ENCODE results near the gene SLC66A2. TPM values are rescaled to one million over a fixed set of nuclear protein-coding genes. Genes with fewer than 3 reads are reported as not detected.

SLC66A2 gene
- total RNA-seq, 1 donor: 35.8 TPM

DNA sequence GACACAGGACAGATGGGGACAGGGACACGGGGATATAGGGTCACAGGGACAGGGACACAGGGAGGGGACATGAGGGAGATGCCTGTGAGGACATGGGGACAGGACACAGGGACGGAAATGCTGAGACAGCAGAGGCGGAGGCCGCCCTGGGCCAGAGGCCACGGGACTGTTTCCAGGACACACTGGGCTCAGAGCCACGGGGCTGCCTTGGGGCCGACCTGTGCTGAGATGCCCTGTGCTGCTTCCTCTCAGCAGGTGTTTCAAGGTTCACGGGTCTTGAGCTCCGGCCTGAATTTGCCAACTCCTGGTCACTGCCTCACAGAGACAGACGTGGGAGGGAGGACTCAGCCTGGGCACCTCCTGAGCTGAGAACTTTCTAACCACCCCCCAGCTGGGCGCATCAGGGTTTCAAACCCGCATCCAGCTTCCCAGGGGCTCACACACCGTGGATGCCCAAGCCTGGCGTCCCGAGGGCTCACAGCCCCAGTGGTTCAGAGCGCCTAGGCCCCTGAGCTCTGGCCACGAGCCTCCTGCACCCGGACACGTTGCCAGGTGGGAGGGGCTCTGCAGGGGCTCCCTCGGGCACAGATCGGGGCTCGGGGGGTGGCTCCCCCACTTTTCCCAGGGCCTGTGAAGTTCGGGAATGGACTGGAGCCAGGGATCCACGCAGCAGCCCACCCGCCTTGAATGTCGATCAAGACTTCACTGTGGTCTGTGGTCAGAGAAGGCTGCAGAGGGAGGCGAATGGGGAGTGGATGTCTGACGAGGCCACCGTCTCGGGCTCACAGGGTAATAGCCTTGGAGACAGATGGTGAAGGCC, 64.1 kb downstream of the SLC66A2 start:
- H3K79me2 ChIP-seq (ENCODE audit: insufficient read depth, low read length): no peaks in the 10 kb centered on the region
- peak; percentile 86 for DNase-seq (ENCODE audit: insufficient read length, low spot score, missing footprints)
- no peak overlapping the region for H3K27ac ChIP-seq (ENCODE audit: low read depth, low read length)
- no peak overlapping the region for H2AFZ ChIP-seq (ENCODE audit: low read length)
- TF ChIP-seq, protein P1, sequence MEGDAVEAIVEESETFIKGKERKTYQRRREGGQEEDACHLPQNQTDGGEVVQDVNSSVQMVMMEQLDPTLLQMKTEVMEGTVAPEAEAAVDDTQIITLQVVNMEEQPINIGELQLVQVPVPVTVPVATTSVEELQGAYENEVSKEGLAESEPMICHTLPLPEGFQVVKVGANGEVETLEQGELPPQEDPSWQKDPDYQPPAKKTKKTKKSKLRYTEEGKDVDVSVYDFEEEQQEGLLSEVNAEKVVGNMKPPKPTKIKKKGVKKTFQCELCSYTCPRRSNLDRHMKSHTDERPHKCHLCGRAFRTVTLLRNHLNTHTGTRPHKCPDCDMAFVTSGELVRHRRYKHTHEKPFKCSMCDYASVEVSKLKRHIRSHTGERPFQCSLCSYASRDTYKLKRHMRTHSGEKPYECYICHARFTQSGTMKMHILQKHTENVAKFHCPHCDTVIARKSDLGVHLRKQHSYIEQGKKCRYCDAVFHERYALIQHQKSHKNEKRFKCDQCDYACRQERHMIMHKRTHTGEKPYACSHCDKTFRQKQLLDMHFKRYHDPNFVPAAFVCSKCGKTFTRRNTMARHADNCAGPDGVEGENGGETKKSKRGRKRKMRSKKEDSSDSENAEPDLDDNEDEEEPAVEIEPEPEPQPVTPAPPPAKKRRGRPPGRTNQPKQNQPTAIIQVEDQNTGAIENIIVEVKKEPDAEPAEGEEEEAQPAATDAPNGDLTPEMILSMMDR (IDR thresholded peaks at IDR 0.05; ENCODE audit: extremely low read depth, low read depth, low read length): no peak
- H3K9me3 ChIP-seq (ENCODE audit: low read depth, low read length): peaks cover 7% of the 10 kb centered on the region
- no peak overlapping the region for H3K4me3 ChIP-seq (ENCODE audit: insufficient read depth, low read length)
- H4K20me1 ChIP-seq (ENCODE audit: insufficient read depth, low read length): no peaks in the 10 kb centered on the region
- H3K4me1 ChIP-seq (ENCODE audit: insufficient read depth, low read length): no peaks in the 10 kb centered on the region
- no peaks in the 10 kb centered on the region for H3K36me3 ChIP-seq (ENCODE audit: insufficient read depth, low read length)
- no peaks in the 10 kb centered on the region for H3K27me3 ChIP-seq (ENCODE audit: insufficient read depth, low read length)
- no peak overlapping the region for H3K4me2 ChIP-seq (ENCODE audit: insufficient read depth, low read length)

DNA sequence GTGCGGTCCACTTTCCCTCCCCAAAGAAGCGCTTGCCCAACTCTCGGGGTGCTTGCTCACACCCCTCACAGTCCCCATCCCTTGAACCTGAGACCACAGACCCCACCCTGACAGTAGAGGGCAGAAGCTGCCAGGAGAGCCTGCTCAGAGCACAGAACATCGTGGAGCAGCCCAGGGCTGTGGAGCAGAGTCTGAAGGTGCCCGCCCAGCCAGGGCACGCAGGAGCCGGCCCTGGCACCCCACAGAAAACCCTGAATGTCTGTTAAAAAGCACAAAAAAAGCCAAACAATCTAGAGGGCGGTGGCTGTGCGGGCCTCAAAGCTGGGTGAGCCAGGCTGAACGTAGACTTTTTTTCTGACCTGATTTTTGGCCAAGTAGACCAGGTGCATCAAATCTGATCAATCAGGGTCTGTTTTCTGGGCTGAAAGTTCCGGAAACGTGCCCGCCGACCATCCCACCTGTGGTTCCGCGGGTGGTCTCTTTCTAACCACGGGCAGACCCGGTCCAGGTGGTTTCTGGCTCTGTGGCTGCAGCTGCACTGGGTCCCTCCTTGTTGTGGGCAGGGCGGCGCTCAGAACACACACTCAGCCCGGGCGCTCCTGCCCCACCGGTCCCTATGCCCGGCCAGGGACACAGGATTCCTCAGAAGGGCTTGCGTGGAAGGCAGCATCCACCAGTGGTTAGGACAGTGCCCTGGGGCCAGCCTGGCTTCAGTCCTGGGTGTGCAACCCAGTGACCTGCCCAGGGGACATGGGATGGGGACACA, 66.3 kb downstream of the SLC66A2 start:
- Histone ChIP-seq H3K27me3 (ENCODE audit: insufficient read depth, low read length) (no peaks in the 10 kb centered on the region), H3K79me2 (ENCODE audit: insufficient read depth, low read length) (no peaks in the 10 kb centered on the region), H3K27ac (ENCODE audit: low read depth, low read length) (no peak overlapping the region), H2AFZ (ENCODE audit: low read length) (no peak overlapping the region), H3K4me3 (ENCODE audit: insufficient read depth, low read length) (no peak overlapping the region), H3K4me1 (ENCODE audit: insufficient read depth, low read length) (no peaks in the 10 kb centered on the region), H4K20me1 (ENCODE audit: insufficient read depth, low read length) (no peaks in the 10 kb centered on the region), H3K4me2 (ENCODE audit: insufficient read depth, low read length) (no peak overlapping the region), H3K9me3 (ENCODE audit: low read depth, low read length) (peaks cover 3% of the 10 kb centered on the region), H3K36me3 (ENCODE audit: insufficient read depth, low read length) (no peaks in the 10 kb centered on the region)
- no peak for DNase-seq (ENCODE audit: insufficient read length, low spot score, missing footprints)
- TF ChIP-seq, protein P1 (IDR thresholded peaks at IDR 0.05; ENCODE audit: extremely low read depth, low read depth, low read length): no peak

DNA sequence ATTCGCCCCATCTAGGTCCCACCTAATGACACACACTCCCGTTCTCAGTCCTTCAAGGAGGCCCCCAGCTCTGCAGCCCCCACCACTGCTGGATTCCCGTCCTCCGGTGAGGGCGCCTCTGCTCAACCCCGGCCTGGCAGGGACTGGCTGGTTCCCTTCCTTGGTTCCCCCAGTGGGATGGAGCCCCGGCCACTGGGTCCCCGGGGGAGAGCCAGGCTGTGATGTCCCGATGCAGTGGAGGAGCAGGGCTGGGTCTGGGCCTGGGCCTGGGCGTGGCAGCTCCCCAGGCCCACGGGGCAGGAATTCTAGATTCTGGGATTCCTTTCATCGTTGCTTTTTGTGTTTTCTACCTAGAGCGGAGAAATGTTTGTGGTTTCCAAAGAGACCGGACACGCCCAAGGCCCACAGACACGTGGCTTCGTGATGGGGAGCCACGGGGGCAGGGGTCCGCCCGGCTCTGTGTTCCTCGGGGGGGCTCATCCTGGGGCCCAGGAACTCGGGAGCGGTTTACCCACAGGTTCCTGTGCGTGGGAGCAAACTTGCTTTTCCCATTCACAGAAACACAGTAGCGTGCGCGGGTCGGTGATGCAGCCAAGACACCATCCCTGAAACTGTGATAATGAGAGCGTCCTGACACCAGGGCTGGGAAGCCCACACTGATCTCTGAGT, 67.0 kb downstream of the SLC66A2 start:
- DNase-seq (ENCODE audit: insufficient read length, low spot score, missing footprints): peak; percentile 65
- no peaks in the 10 kb centered on the region for H3K79me2 ChIP-seq (ENCODE audit: insufficient read depth, low read length)
- H3K4me1 ChIP-seq (ENCODE audit: insufficient read depth, low read length): no peaks in the 10 kb centered on the region
- no peak overlapping the region for H3K27ac ChIP-seq (ENCODE audit: low read depth, low read length)
- H3K4me2 ChIP-seq (ENCODE audit: insufficient read depth, low read length): no peak overlapping the region
- H3K36me3 ChIP-seq (ENCODE audit: insufficient read depth, low read length): no peaks in the 10 kb centered on the region
- TF ChIP-seq, protein P1 (IDR thresholded peaks at IDR 0.05; ENCODE audit: extremely low read depth, low read depth, low read length): no peak
- no peaks in the 10 kb centered on the region for H4K20me1 ChIP-seq (ENCODE audit: insufficient read depth, low read length)
- H2AFZ ChIP-seq (ENCODE audit: low read length): no peak overlapping the region
- no peak overlapping the region for H3K4me3 ChIP-seq (ENCODE audit: insufficient read depth, low read length)
- peaks cover under 1% of the 10 kb centered on the region for H3K9me3 ChIP-seq (ENCODE audit: low read depth, low read length)
- no peaks in the 10 kb centered on the region for H3K27me3 ChIP-seq (ENCODE audit: insufficient read depth, low read length)

Measured in osteoblast (primary cell).